Measurements from ENCODE around the gene IGFBP6. TPM values are rescaled to one million over a fixed set of nuclear protein-coding genes. Genes with fewer than 3 reads are reported as not detected.

Gene IGFBP6
- total RNA-seq, 2 donors from 2014 or later = 7.2 to 14.6 TPM

GRCh38 chr12:53071591-53072551 lies 25.6 kb upstream of the IGFBP6 start:
- Histone ChIP-seq H3K36me3 (peaks cover 9% of the 10 kb centered on the region), H3K9me3 (no peaks in the 10 kb centered on the region), H3K4me3 (no peak overlapping the region), H3K27me3 (no peaks in the 10 kb centered on the region), H3K9ac (ENCODE audit: low read depth in 2 of 2, low read length in 2 of 2) (no peak overlapping the region), H3K27ac (peak overlapping the region; percentile 52), H3K4me1 (no peaks in the 10 kb centered on the region)
- no peak for TF ChIP-seq CTCF (IDR thresholded peaks at IDR 0.05)
- DNase-seq = no peak
- intact Hi-C loops (cut with DNase I) = no loop called here

- intact Hi-C loops (cut with DNase I) = no loop called here
- no peak overlapping the region for H3K4me3 ChIP-seq
- no peak overlapping the region for H3K27ac ChIP-seq
- no peaks in the 10 kb centered on the region for H3K27me3 ChIP-seq
- H3K4me1 ChIP-seq = peaks cover 9% of the 10 kb centered on the region
- no peak overlapping the region for H3K9ac ChIP-seq (ENCODE audit: low read depth in 2 of 2, low read length in 2 of 2)
- no peak for TF ChIP-seq CTCF (IDR thresholded peaks at IDR 0.05)
- no peaks in the 10 kb centered on the region for H3K9me3 ChIP-seq
- peaks cover 9% of the 10 kb centered on the region for H3K36me3 ChIP-seq
- DNase-seq = no peak
Measured at GRCh38 chr12:53073881-53074280, 23.6 kb upstream of the IGFBP6 start.

GRCh38 chr12:53074283-53074998 lies 23.0 kb upstream of the IGFBP6 start:
- intact Hi-C loops (cut with DNase I) = no loop called here
- H3K9ac ChIP-seq (ENCODE audit: low read depth in 2 of 2, low read length in 2 of 2) = no peak overlapping the region
- peaks cover 9% of the 10 kb centered on the region for H3K4me1 ChIP-seq
- no peaks in the 10 kb centered on the region for H3K27me3 ChIP-seq
- peaks cover 9% of the 10 kb centered on the region for H3K36me3 ChIP-seq
- no peak overlapping the region for H3K27ac ChIP-seq
- no peak for TF ChIP-seq CTCF (IDR thresholded peaks at IDR 0.05)
- no peak overlapping the region for H3K4me3 ChIP-seq
- no peaks in the 10 kb centered on the region for H3K9me3 ChIP-seq
- DNase-seq = no peak

- Histone ChIP-seq H3K4me1 (peaks cover 9% of the 10 kb centered on the region), H3K27ac (no peak overlapping the region)
Measured at GRCh38 chr12:53074999-53075370, 22.5 kb upstream of the IGFBP6 start.

More at GRCh38 chr12:53074999-53075370, 22.5 kb upstream of the IGFBP6 start:
- H3K36me3 ChIP-seq = peaks cover 9% of the 10 kb centered on the region
- no peak overlapping the region for H3K4me3 ChIP-seq
- TF ChIP-seq CTCF (IDR thresholded peaks at IDR 0.05) = no peak
- intact Hi-C loops (cut with DNase I) = no loop called here
- no peaks in the 10 kb centered on the region for H3K27me3 ChIP-seq
- DNase-seq = no peak
- H3K9ac ChIP-seq (ENCODE audit: low read depth in 2 of 2, low read length in 2 of 2) = no peak overlapping the region
- no peaks in the 10 kb centered on the region for H3K9me3 ChIP-seq
